Colonic mucosa (tissue), 4 donors: ENCODE data around the gene DPF3. TPM values are rescaled to one million over a fixed set of nuclear protein-coding genes. Genes with fewer than 3 reads are reported as not detected.

Experiments used
- DNase-seq: peaks from one replicate; pipeline ENCODE4 v3.0.0-alpha.2; 2020
- H3K27ac ChIP-seq: fragments of 200-600 bp; one replicate; pipeline ENCODE4 v1.8.0; 2021
- H3K27me3 ChIP-seq: fragments of 200-600 bp; one replicate; pipeline ENCODE4 v1.8.0; 2021
- H3K36me3 ChIP-seq: fragments of 200-600 bp; one replicate; pipeline ENCODE4 v1.8.0; 2021
- H3K4me1 ChIP-seq: fragments of 200-600 bp; one replicate; pipeline ENCODE4 v1.8.0; 2021; ENCODE audit warnings: mild to moderate bottlenecking
- H3K4me3 ChIP-seq: fragments of 200-600 bp; one replicate; pipeline ENCODE4 v1.8.0; 2021
- H3K9ac ChIP-seq, 2 donors: one replicate each; pipeline ENCODE4 v1.7.0; 2013; ENCODE audit warnings: control low read depth in 2 of 2, low read depth in 2 of 2, low read length in 2 of 2
- H3K9me3 ChIP-seq: fragments of 200-600 bp; one replicate; pipeline ENCODE4 v1.8.0; 2021
- CTCF ChIP-seq: fragments of 200-600 bp; IDR thresholded peaks from one replicate; pipeline ENCODE4 v1.8.0; 2022; ENCODE audit warnings: antibody characterized with exemption, mild to moderate bottlenecking
- intact Hi-C: fragments of 100-400 bp; cut with DNase I; formaldehyde crosslinking; loops from one replicate; pipeline ENCODE4 v1.14.1; 2022
- total RNA-seq, 2 donors: library from RNA; stranded (reverse); fragmentation: NEBNext Ultra II Directional in 1 of 2; extraction: Animal tissue kit (Norgen Biotek cat#: 25700) in 1 of 2; gene quantifications; one replicate each; pipeline ENCODE4 v1.2.1, GENCODE V29; 2021
- donor health status: healthy.
- donor health status: DM: no; HTN: no; CAD: no.
- donor health status: DM: no; HTN: no; CAD: no.

The DPF3 gene
- total RNA-seq, 2 donors from 2014 or later, result 6.7 to 14.0 TPM

DNA sequence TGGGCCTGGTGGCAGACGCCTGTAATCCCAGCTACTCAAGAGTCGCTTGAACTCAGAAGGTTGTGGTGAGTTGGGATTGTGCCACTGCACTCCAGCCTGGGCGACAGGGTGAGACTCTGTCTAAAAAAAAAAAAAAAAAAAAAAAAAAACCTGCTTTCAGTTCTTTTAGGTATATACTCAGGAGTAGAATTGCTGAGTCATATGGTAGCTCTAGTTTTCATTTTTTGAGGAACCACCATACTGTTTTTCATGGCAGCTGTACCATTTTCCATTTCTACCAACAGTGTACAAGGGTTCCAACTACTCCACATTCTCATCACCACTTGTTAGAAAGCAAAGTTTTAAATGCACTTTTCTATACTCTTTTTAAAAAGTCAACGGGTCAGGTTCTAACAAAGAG lies 119.8 kb downstream of the DPF3 start:
- TF ChIP-seq CTCF, result no peak
- H3K4me1 ChIP-seq, result no peaks in the 10 kb centered on the region
- peak; percentile 11 for DNase-seq
- H3K9ac ChIP-seq, result no peak overlapping the region
- no peaks in the 10 kb centered on the region for H3K9me3 ChIP-seq
- H3K27ac ChIP-seq, result no peak overlapping the region
- H3K4me3 ChIP-seq, result no peak overlapping the region
- H3K36me3 ChIP-seq, result no peaks in the 10 kb centered on the region
- no peaks in the 10 kb centered on the region for H3K27me3 ChIP-seq
- intact Hi-C loops, result no loop called here

DNA sequence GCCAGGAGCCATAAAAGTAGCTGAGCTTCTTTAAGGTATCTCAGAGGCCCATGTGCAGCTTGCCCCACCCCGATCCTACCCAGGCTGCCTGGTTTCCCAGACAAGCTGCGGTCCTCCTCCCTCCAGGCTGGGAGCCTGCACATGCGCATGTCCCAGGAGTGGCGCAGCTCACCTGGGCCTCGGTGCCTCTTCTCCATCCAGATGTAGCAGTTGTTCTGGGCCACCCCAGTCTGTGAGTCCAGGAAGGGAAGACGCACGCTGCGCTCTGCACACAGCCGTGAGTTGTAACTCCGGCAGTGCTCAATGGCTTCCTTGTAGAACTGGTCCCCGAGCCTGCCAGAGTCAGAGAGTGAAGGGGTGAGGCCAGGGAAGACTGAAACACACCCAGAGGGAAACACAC lies 122.3 kb downstream of the DPF3 start:
- Histone ChIP-seq H3K4me1 (no peaks in the 10 kb centered on the region), H3K27me3 (no peaks in the 10 kb centered on the region), H3K36me3 (no peaks in the 10 kb centered on the region), H3K9ac (peak overlapping the region in 1 of 2 donors; percentile 55), H3K27ac (peak overlapping the region; percentile 63), H3K9me3 (no peaks in the 10 kb centered on the region), H3K4me3 (no peak overlapping the region)
- intact Hi-C loops, result no loop called here
- peak; percentile 88 for DNase-seq
- no peak for TF ChIP-seq CTCF

GRCh38 chr14:72766296-72766695 lies 127.6 kb downstream of the DPF3 start:
- Histone ChIP-seq H3K9me3 (no peaks in the 10 kb centered on the region), H3K4me1 (no peaks in the 10 kb centered on the region), H3K36me3 (no peaks in the 10 kb centered on the region), H3K27me3 (no peaks in the 10 kb centered on the region), H3K4me3 (no peak overlapping the region), H3K27ac (no peak overlapping the region), H3K9ac (no peak overlapping the region)
- DNase-seq, result no peak
- no peak for TF ChIP-seq CTCF
- intact Hi-C loops, result no loop called here

DNA sequence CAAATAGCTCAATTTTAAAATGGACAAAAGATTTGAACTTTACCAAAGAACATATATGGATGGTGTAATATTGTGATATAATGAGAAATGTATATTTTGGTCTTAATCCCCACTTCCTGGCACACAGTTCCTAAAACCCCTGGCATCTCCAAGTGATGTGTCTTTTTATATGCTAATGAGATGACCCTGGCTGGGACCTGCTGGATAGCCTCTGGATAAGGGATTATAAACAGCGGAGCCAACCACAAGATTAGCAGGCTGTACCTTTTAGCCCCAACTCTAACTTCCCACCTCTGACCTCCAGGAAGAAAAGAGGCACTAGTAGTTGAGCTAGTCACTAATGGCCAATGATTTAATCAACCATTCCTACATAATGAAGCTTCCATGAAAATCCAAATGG lies 130.0 kb downstream of the DPF3 start:
- no peak overlapping the region for H3K27ac ChIP-seq
- H3K27me3 ChIP-seq, result no peaks in the 10 kb centered on the region
- TF ChIP-seq CTCF, result no peak
- H3K4me1 ChIP-seq, result no peaks in the 10 kb centered on the region
- no peak overlapping the region for H3K9ac ChIP-seq
- H3K4me3 ChIP-seq, result no peak overlapping the region
- no peaks in the 10 kb centered on the region for H3K9me3 ChIP-seq
- intact Hi-C loops, result no loop called here
- no peaks in the 10 kb centered on the region for H3K36me3 ChIP-seq
- DNase-seq, result peak; percentile 6

DNA sequence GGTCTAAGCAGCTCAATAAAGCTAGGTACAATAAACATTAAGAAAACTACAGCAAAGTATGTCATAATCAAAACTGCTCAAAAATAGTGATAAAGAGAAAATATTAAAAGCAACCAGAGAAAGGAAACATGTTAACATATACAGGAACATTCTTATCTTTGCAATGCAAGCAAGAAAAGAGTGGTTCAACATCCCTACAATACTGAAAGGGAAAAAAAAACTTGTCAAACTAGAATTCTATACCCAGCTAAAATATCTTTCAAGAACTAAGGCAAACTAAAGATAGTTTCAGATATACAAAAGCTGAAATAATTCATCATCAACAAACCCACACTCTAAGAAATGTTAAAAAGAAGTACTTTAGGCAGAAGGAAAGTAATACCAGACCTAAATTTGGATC lies 134.2 kb downstream of the DPF3 start:
- no peaks in the 10 kb centered on the region for H3K4me1 ChIP-seq
- intact Hi-C loops, result no loop called here

More for the DNA sequence above, 134.2 kb downstream of the DPF3 start:
- no peaks in the 10 kb centered on the region for H3K36me3 ChIP-seq
- no peak for TF ChIP-seq CTCF
- H3K27ac ChIP-seq, result no peak overlapping the region
- H3K9ac ChIP-seq, result no peak overlapping the region
- no peaks in the 10 kb centered on the region for H3K27me3 ChIP-seq
- H3K9me3 ChIP-seq, result no peaks in the 10 kb centered on the region
- H3K4me3 ChIP-seq, result no peak overlapping the region
- no peak for DNase-seq
